ENCODE data around the gene ACKR2. TPM values are rescaled to one million over a fixed set of nuclear protein-coding genes. Genes with fewer than 3 reads are reported as not detected.

The ACKR2 gene
- polyA plus RNA-seq, 1 of the 3 experiments (the other 2 are of a cell fraction) = 0.10 TPM

GRCh38 chr3:42892807-42893206, 83.6 kb downstream of the ACKR2 start:
- no peak for DNase-seq
- 0 out of 2 replicates have a peak, but pooled peaks cover 7% of the 10 kb centered on the region for H3K27me3 ChIP-seq (ENCODE audit: insufficient read depth)
- no peaks in the 10 kb centered on the region for H4K20me1 ChIP-seq (ENCODE audit: insufficient read depth)
- H3K4me3 ChIP-seq (ENCODE audit: low read depth in 2 of 2, low read length in 1 of 2) = no peak overlapping the region
- H3K79me2 ChIP-seq (ENCODE audit: insufficient read depth) = no peaks in the 10 kb centered on the region
- H3K9me2 ChIP-seq = no peaks in the 10 kb centered on the region
- no peaks in the 10 kb centered on the region for H3K4me1 ChIP-seq (ENCODE audit: control insufficient read depth in 1 of 2, insufficient read depth in 2 of 2, low read depth in 1 of 2, low read length in 1 of 2)
- no peaks in the 10 kb centered on the region for H3F3A ChIP-seq (replicated peaks; ENCODE audit: insufficient read depth)
- H3K27ac ChIP-seq (ENCODE audit: low read depth in 2 of 2, low read length in 1 of 2) = no peak overlapping the region
- H3K9me3 ChIP-seq = no peaks in the 10 kb centered on the region
- H3K4me2 ChIP-seq = no peak overlapping the region
- no peak overlapping the region for H2AFZ ChIP-seq (ENCODE audit: low read depth)
- no peak for TF ChIP-seq FOSL2 (IDR thresholded peaks at IDR 0.05; ENCODE audit: borderline replicate concordance, low read depth)
- no peak for TF ChIP-seq PBX3 (IDR thresholded peaks at IDR 0.05)
- no peak for TF ChIP-seq RFX5 (IDR thresholded peaks at IDR 0.05; ENCODE audit: low read length)
- no peak for TF ChIP-seq NRF1 (IDR thresholded peaks at IDR 0.05; ENCODE audit: low read depth, low read length)
- no peak overlapping the region for H3K9ac ChIP-seq
- no peaks in the 10 kb centered on the region for H3K36me3 ChIP-seq (replicated peaks in 1 of 2; ENCODE audit: control insufficient read depth in 1 of 2, insufficient read depth in 2 of 2, low read length in 1 of 2)
- WGBS (ENCODE audit: low lambda C conversion rate) = 13% methylated on average over 1 of the region's 1 CpG
- ChIA-PET POLR2A (no interaction called here), CTCF (interaction anchor here (1.2 to 1.9 kb wide), 4 partner anchors 11 to 62 kb away, joined by 4 read pairs; no protein-coding TSS in a partner anchor)

DNA sequence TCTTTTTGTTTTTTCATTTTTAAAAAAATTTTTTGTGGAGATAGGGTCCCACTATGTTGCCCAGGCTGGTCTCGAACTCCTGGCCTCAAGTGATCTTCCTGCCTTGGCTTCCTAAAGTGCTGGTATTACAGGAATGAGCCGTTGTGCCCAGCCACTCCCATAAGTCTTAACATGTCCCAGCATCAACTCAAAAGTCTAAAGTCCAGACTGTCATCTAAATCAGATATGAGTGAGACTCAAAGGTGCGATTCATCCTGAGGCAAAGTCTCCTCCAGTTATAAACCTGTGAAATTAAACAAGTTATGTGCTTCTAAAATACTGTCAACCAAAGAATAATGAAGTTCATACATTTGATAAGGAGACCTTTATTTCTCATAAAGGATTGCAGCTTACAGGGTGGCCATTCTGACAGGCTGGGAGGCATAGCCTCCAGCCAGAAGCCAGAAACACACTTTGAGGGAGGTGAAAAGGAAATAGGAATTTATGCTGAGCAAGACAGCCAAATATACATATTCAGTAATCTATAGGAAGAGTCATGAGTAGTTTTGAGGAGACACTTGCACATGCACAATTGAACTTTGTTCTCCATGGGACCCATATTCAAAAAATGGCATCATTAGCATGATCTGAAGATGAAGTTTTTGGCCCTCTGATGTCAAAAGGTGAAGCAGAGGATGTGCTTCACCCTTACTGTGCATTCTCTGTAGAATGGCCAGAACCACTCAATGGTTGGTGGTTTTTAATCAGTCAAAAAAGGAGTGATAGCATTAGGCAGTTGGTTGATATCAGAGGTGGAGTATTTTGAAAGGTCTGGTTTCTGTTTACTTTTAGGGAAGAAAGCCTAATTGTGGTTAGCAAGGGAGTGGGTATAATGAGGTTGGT, 85.7 kb downstream of the ACKR2 start:
- CTCF ChIA-PET = interaction anchor here (1.2 to 1.9 kb wide), 2 partner anchors 56 to 64 kb away, joined by 3 to 4 read pairs; no protein-coding TSS in a partner anchor

DNA sequence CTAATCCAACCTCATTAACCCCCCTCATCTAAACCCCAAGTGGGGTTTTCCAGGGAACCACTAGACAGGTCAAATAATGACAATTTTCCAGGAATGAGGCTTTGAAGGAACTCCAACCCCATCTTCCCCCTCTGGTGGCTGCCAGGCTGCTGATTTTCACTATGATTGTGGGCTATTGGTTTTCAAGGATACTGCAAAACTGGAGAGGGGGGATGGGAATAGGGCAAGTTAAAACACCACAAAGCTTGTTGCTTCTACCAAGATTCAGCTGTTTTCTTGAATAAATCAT, 86.3 kb downstream of the ACKR2 start:
- no peaks in the 10 kb centered on the region for H4K20me1 ChIP-seq (ENCODE audit: insufficient read depth)
- no peak for DNase-seq
- no peaks in the 10 kb centered on the region for H3K27me3 ChIP-seq (ENCODE audit: insufficient read depth)
- CTCF ChIA-PET = no interaction called here
- no peaks in the 10 kb centered on the region for H3K79me2 ChIP-seq (ENCODE audit: insufficient read depth)
- H3K9me3 ChIP-seq = no peaks in the 10 kb centered on the region
- H3F3A ChIP-seq (replicated peaks; ENCODE audit: insufficient read depth) = no peaks in the 10 kb centered on the region
- no peak overlapping the region for H3K9ac ChIP-seq
- POLR2A ChIA-PET = no interaction called here
- no peaks in the 10 kb centered on the region for H3K4me1 ChIP-seq (ENCODE audit: control insufficient read depth in 1 of 2, insufficient read depth in 2 of 2, low read depth in 1 of 2, low read length in 1 of 2)
- no peak overlapping the region for H3K4me3 ChIP-seq (ENCODE audit: low read depth in 2 of 2, low read length in 1 of 2)
- H3K27ac ChIP-seq (ENCODE audit: low read depth in 2 of 2, low read length in 1 of 2) = no peak overlapping the region
- no peaks in the 10 kb centered on the region for H3K9me2 ChIP-seq
- H3K36me3 ChIP-seq (replicated peaks in 1 of 2; ENCODE audit: control insufficient read depth in 1 of 2, insufficient read depth in 2 of 2, low read length in 1 of 2) = no peaks in the 10 kb centered on the region
- H3K4me2 ChIP-seq = no peak overlapping the region
- no peak overlapping the region for H2AFZ ChIP-seq (ENCODE audit: low read depth)
- no peak for TF ChIP-seq RCOR1 (IDR thresholded peaks at IDR 0.05; ENCODE audit: low read length)
- no peak for TF ChIP-seq USF2 (IDR thresholded peaks at IDR 0.05; ENCODE audit: borderline replicate concordance, low read depth, low read length)
- no peak for TF ChIP-seq FOXJ3 (CRISPR knock-in tag; IDR thresholded peaks at IDR 0.05)
- TF ChIP-seq ELF1 (IDR thresholded peaks at IDR 0.05) = no peak
- no peak for TF ChIP-seq RFX5 (IDR thresholded peaks at IDR 0.05; ENCODE audit: low read length)
- no peak for TF ChIP-seq YY1 (IDR thresholded peaks at IDR 0.05; ENCODE audit: low read depth)
- TF ChIP-seq, protein P1, sequence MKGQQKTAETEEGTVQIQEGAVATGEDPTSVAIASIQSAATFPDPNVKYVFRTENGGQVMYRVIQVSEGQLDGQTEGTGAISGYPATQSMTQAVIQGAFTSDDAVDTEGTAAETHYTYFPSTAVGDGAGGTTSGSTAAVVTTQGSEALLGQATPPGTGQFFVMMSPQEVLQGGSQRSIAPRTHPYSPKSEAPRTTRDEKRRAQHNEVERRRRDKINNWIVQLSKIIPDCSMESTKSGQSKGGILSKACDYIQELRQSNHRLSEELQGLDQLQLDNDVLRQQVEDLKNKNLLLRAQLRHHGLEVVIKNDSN (IDR thresholded peaks at IDR 0.05; ENCODE audit: borderline replicate concordance, low read depth) = no peak
- no peak for TF ChIP-seq RAD21 (IDR thresholded peaks at IDR 0.05; ENCODE audit: low read length)
- no peak for TF ChIP-seq TAF1 (IDR thresholded peaks at IDR 0.05; ENCODE audit: borderline replicate concordance, low read depth, low read length)
- TF ChIP-seq MXI1 (IDR thresholded peaks at IDR 0.05; ENCODE audit: low read depth, low read length) = no peak
- TF ChIP-seq, protein P2, sequence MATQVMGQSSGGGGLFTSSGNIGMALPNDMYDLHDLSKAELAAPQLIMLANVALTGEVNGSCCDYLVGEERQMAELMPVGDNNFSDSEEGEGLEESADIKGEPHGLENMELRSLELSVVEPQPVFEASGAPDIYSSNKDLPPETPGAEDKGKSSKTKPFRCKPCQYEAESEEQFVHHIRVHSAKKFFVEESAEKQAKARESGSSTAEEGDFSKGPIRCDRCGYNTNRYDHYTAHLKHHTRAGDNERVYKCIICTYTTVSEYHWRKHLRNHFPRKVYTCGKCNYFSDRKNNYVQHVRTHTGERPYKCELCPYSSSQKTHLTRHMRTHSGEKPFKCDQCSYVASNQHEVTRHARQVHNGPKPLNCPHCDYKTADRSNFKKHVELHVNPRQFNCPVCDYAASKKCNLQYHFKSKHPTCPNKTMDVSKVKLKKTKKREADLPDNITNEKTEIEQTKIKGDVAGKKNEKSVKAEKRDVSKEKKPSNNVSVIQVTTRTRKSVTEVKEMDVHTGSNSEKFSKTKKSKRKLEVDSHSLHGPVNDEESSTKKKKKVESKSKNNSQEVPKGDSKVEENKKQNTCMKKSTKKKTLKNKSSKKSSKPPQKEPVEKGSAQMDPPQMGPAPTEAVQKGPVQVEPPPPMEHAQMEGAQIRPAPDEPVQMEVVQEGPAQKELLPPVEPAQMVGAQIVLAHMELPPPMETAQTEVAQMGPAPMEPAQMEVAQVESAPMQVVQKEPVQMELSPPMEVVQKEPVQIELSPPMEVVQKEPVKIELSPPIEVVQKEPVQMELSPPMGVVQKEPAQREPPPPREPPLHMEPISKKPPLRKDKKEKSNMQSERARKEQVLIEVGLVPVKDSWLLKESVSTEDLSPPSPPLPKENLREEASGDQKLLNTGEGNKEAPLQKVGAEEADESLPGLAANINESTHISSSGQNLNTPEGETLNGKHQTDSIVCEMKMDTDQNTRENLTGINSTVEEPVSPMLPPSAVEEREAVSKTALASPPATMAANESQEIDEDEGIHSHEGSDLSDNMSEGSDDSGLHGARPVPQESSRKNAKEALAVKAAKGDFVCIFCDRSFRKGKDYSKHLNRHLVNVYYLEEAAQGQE (IDR thresholded peaks at IDR 0.05; ENCODE audit: low read depth, low read length) = no peak

More for the DNA sequence above, 85.7 kb downstream of the ACKR2 start:
- Histone ChIP-seq H3K36me3 (replicated peaks in 1 of 2; ENCODE audit: control insufficient read depth in 1 of 2, insufficient read depth in 2 of 2, low read length in 1 of 2) (no peaks in the 10 kb centered on the region), H3K79me2 (ENCODE audit: insufficient read depth) (no peaks in the 10 kb centered on the region), H3K27me3 (ENCODE audit: insufficient read depth) (no peaks in the 10 kb centered on the region), H3K4me3 (ENCODE audit: low read depth in 2 of 2, low read length in 1 of 2) (no peak overlapping the region), H3K27ac (ENCODE audit: low read depth in 2 of 2, low read length in 1 of 2) (no peak overlapping the region), H3K9me3 (no peaks in the 10 kb centered on the region), H3F3A (replicated peaks; ENCODE audit: insufficient read depth) (no peaks in the 10 kb centered on the region), H3K9ac (no peak overlapping the region), H2AFZ (ENCODE audit: low read depth) (no peak overlapping the region), H3K4me2 (no peak overlapping the region), H4K20me1 (ENCODE audit: insufficient read depth) (no peaks in the 10 kb centered on the region), H3K4me1 (ENCODE audit: control insufficient read depth in 1 of 2, insufficient read depth in 2 of 2, low read depth in 1 of 2, low read length in 1 of 2) (no peaks in the 10 kb centered on the region), H3K9me2 (no peaks in the 10 kb centered on the region)
- POLR2A ChIA-PET = no interaction called here
- DNase-seq = no peak
- no peak for TF ChIP-seq TEAD4 (IDR thresholded peaks at IDR 0.05; ENCODE audit: borderline replicate concordance, insufficient read depth)
- TF ChIP-seq GABPA (IDR thresholded peaks at IDR 0.05; ENCODE audit: low read depth) = no peak
- 31% methylated on average over 3 of the region's 3 CpGs for WGBS (ENCODE audit: low lambda C conversion rate)
